H1 (cell line): ENCODE measurements around the gene ART5. TPM values are rescaled to one million over a fixed set of nuclear protein-coding genes. Genes with fewer than 3 reads are reported as not detected.

Experiments
- CTCF ChIA-PET: fragments of 300-600 bp; sonication (Branson Sonifier 250); formaldehyde crosslinking; loops from one replicate; lab custom pipeline; 2021; ENCODE audit not compliant: partially characterized antibody; lab: Charles Lee
- POLR2A ChIA-PET: fragments of 300-600 bp; sonication (Branson Sonifier 250); formaldehyde crosslinking; loops from one replicate; lab custom pipeline; 2021; ENCODE audit warnings: inconsistent platforms; ENCODE audit not compliant: partially characterized antibody; lab: Charles Lee
- DNase-seq, 2 experiments: peaks; one replicate each; pipeline versions ENCODE4 v3.0.0 to v3.0.0-alpha.2; 2010 to 2022; ENCODE audit warnings: low spot score in 2 of 2, low read depth in 1 of 2, mixed read lengths in 1 of 2
- FAIRE-seq: peaks from 2 replicates; lab custom pipeline; 2011; peaks lifted over from hg19 to GRCh38; lab: Jason Lieb, UNC
- H2AFZ ChIP-seq: 2 replicates; pipeline ENCODE4 v1.8.1; 2012; ENCODE audit warnings: low read length, inconsistent platforms
- H2AK5ac ChIP-seq: 2 replicates; pipeline ENCODE4 v1.6.1; 2013; ENCODE audit warnings: low read depth, low read length
- H2BK120ac ChIP-seq: replicated peaks from 2 replicates; pipeline ENCODE3; 2013; ENCODE audit warnings: low read depth, low read length, inconsistent platforms
- H2BK12ac ChIP-seq: 2 replicates; pipeline ENCODE4 v1.6.1; 2013; ENCODE audit warnings: low read depth, low read length
- H2BK15ac ChIP-seq: 2 replicates; pipeline ENCODE4 v1.6.1; 2013; ENCODE audit warnings: low read length
- H2BK20ac ChIP-seq: 2 replicates; pipeline ENCODE4 v1.6.1; 2013; ENCODE audit warnings: low read length
- H2BK5ac ChIP-seq: 2 replicates; pipeline ENCODE4 v1.6.1; 2013; ENCODE audit warnings: low read depth, low read length
- H3K14ac ChIP-seq: 2 replicates; pipeline ENCODE4 v1.6.1; 2013; ENCODE audit warnings: inconsistent platforms; ENCODE audit not compliant: insufficient read length
- H3K18ac ChIP-seq: 2 replicates; pipeline ENCODE4 v1.6.1; 2013; ENCODE audit warnings: low read length; ENCODE audit errors: extremely low read depth
- H3K23ac ChIP-seq: 2 replicates; pipeline ENCODE4 v1.6.1; 2013; ENCODE audit warnings: inconsistent platforms; ENCODE audit not compliant: insufficient read length
- H3K23me2 ChIP-seq: 2 replicates; pipeline ENCODE4 v1.6.1; 2013; ENCODE audit warnings: low read depth, low read length
- H3K27ac ChIP-seq: 2 replicates; pipeline ENCODE4 v1.6.1; 2011; ENCODE audit warnings: low read depth, low read length, inconsistent platforms
- H3K27me3 ChIP-seq, 4 experiments: replicated peaks in 1 of 4; 1 replicate in 1 of 4; 2 replicates in 3 of 4; pipeline versions ENCODE4 v1.6.1 to v1.8.1; 2011 to 2013; ENCODE audit warnings: low read length in 3 of 4, mild to moderate bottlenecking in 3 of 4, inconsistent platforms in 2 of 4, mixed read lengths in 2 of 4, moderate library complexity in 1 of 4; ENCODE audit not compliant: control insufficient read depth in 3 of 4, insufficient read depth in 3 of 4; ENCODE audit errors: extremely low read depth in 1 of 4
- H3K36me3 ChIP-seq, 4 experiments: 2 replicates each; pipeline versions ENCODE4 v1.6.1 to v1.8.1; 2011 to 2013; ENCODE audit warnings: mild to moderate bottlenecking in 4 of 4, low read length in 3 of 4, moderate library complexity in 2 of 4, control low read depth in 1 of 4, inconsistent platforms in 1 of 4; ENCODE audit not compliant: insufficient read depth in 4 of 4, control insufficient read depth in 2 of 4
- H3K4ac ChIP-seq: replicated peaks from 2 replicates; pipeline ENCODE3; 2013; ENCODE audit warnings: low read length, low read depth, mixed read lengths, inconsistent platforms; ENCODE audit not compliant: insufficient read length
- H3K4me1 ChIP-seq, 4 experiments: replicated peaks in 1 of 4; 1 replicate in 1 of 4; 2 replicates in 3 of 4; pipeline versions ENCODE4 v1.6.1 to v1.8.1; 2011 to 2013; ENCODE audit warnings: low read length in 3 of 4, inconsistent platforms in 2 of 4, mixed read lengths in 1 of 4; ENCODE audit not compliant: insufficient read depth in 4 of 4, control insufficient read depth in 3 of 4
- H3K4me2 ChIP-seq, 2 experiments: 2 replicates each; pipeline versions ENCODE4 v1.6.1 to v1.8.1; 2011 to 2013; ENCODE audit warnings: low read depth in 2 of 2, low read length in 2 of 2, control low read depth in 1 of 2, inconsistent platforms in 1 of 2, mild to moderate bottlenecking in 1 of 2; ENCODE audit not compliant: insufficient read depth in 1 of 2
- H3K4me3 ChIP-seq, 4 experiments: fragments of 200-600, 300-600 bp in 1 of 4; sonication (generic), shearing (Covaris generic), sonication (Bioruptor Twin) in 1 of 4; 2 replicates each; pipeline versions ENCODE4 v1.5.1 to v1.8.1; 2011 to 2016; ENCODE audit warnings: low read length in 4 of 4, low read depth in 3 of 4, control low read depth in 2 of 4, inconsistent platforms in 2 of 4, mild to moderate bottlenecking in 2 of 4, mixed read lengths in 1 of 4, moderate library complexity in 1 of 4; ENCODE audit not compliant: insufficient read depth in 2 of 4; ENCODE audit errors: extremely low read depth in 1 of 4
- H3K56ac ChIP-seq: replicated peaks from 2 replicates; pipeline ENCODE3; 2013; ENCODE audit warnings: low read depth, mild to moderate bottlenecking, mixed read lengths, low read length, inconsistent platforms; ENCODE audit not compliant: insufficient read length
- H3K79me1 ChIP-seq: 2 replicates; pipeline ENCODE4 v1.6.1; 2013; ENCODE audit warnings: low read depth, low read length, control low read depth
- H3K79me2 ChIP-seq, 2 experiments: 2 replicates each; pipeline versions ENCODE4 v1.6.1 to v1.8.1; 2012 to 2013; ENCODE audit warnings: low read length in 2 of 2, mild to moderate bottlenecking in 2 of 2, inconsistent platforms in 1 of 2; ENCODE audit not compliant: insufficient read depth in 2 of 2, control insufficient read depth in 1 of 2
- H3K9ac ChIP-seq, 4 experiments: replicated peaks in 1 of 4; 1 replicate in 1 of 4; 2 replicates in 3 of 4; pipeline versions ENCODE4 v1.6.1 to v1.8.1; 2011 to 2013; ENCODE audit warnings: low read depth in 3 of 4, low read length in 3 of 4, control low read depth in 2 of 4, mild to moderate bottlenecking in 2 of 4, moderate library complexity in 2 of 4, inconsistent platforms in 1 of 4; ENCODE audit errors: extremely low read depth in 1 of 4
- H3K9me3 ChIP-seq, 2 experiments: 2 replicates each; pipeline versions ENCODE4 v1.6.1 to v1.8.1; 2012 to 2013; ENCODE audit warnings: mild to moderate bottlenecking in 2 of 2, moderate library complexity in 2 of 2, control low read depth in 1 of 2, inconsistent platforms in 1 of 2, low read depth in 1 of 2, low read length in 1 of 2, mixed read lengths in 1 of 2; ENCODE audit not compliant: insufficient read depth in 2 of 2
- H4K20me1 ChIP-seq, 2 experiments: replicated peaks in 1 of 2; 2 replicates each; pipeline versions ENCODE3 to v1.8.1; 2011 to 2013; ENCODE audit warnings: inconsistent platforms in 2 of 2, low read length in 2 of 2, mild to moderate bottlenecking in 1 of 2; ENCODE audit not compliant: insufficient read depth in 2 of 2, control insufficient read depth in 1 of 2
- H4K5ac ChIP-seq: 2 replicates; pipeline ENCODE4 v1.6.1; 2013; ENCODE audit warnings: low read length, low read depth, mixed read lengths, inconsistent platforms; ENCODE audit not compliant: insufficient read length
- H4K8ac ChIP-seq: 2 replicates; pipeline ENCODE4 v1.8.0; 2013; ENCODE audit warnings: mild to moderate bottlenecking, moderate library complexity, low read length, inconsistent platforms; ENCODE audit not compliant: insufficient read depth; ENCODE audit errors: extremely low read depth
- H4K91ac ChIP-seq: replicated peaks from 2 replicates; pipeline ENCODE3; 2013; ENCODE audit warnings: low read length, mixed read lengths, inconsistent platforms; ENCODE audit not compliant: insufficient read length
- CREB1 ChIP-seq: IDR thresholded peaks from 2 replicates; pipeline ENCODE4 v1.6.1; 2012; ENCODE audit warnings: inconsistent platforms
- KDM5A ChIP-seq: fragments of 200-600 bp; IDR thresholded peaks from 2 replicates; pipeline ENCODE4 v1.7.1; 2012; ENCODE audit warnings: mild to moderate bottlenecking, low read length, inconsistent platforms, mixed read lengths
- WGBS, 2 experiments: shearing (Covaris generic) in 1 of 2; methylation state at CpG; one replicate each; pipeline versions ENCODE4 v1.1.6 to v1.1.7; 2013 to 2015; ENCODE audit warnings: low lambda C conversion rate in 2 of 2, mixed read lengths in 2 of 2, inconsistent platforms in 1 of 2, low coverage in 1 of 2, missing lambda C conversion rate in 1 of 2; ENCODE audit not compliant: insufficient replicate concordance in 2 of 2, insufficient coverage in 1 of 2, insufficient read length in 1 of 2; ENCODE audit errors: extremely low coverage in 1 of 2, missing lambda C conversion rate in 1 of 2; 5-methylcytosine and 5-hydroxymethylcytosine counted together
- polyA plus RNA-seq, 7 experiments: library from polyadenylated mRNA; depleted of rRNA in 3 of 7; stranded (reverse) in 5 of 7; unstranded in 2 of 7; fragments of >200 nt in 5 of 7; fragments of 200-250 nt in 2 of 7; gene quantifications; 1 replicate in 5 of 7; 2 replicates in 1 of 7; 4 replicates in 1 of 7; pipeline versions ENCODE4 v1.2.1 to v1.2.3, GENCODE V29; 2011 to 2013; ENCODE audit warnings: missing spikeins in 2 of 7, mixed read lengths in 2 of 7
- total RNA-seq: library from RNA; stranded (reverse); fragmentation: NEBNext Ultra II Directional; extraction: Animal tissue kit (Norgen Biotek cat#: 25700); gene quantifications from 2 replicates; pipeline ENCODE4 v1.2.1, GENCODE V29; 2021

The ART5 gene
- total and polyA plus RNA-seq, 2 of the 8 experiments (the other 6 are each of a cell fraction or from before 2014, with no cell fraction given) = 6.0 to 7.5 TPM

- no peaks in the 10 kb centered on the region; the same call in 1 of the 2 replicates for H3K23me2 ChIP-seq
- H2BK120ac ChIP-seq = no peak overlapping the region
- H4K20me1 ChIP-seq = no peaks in the 10 kb centered on the region
- no peak overlapping the region for H2AFZ ChIP-seq
- WGBS, 2 experiments = 86% methylated on average over 6 of the region's 6 CpGs; no CpG with 5 or more reads in 1 of the 2 experiments
- DNase-seq (no peak), FAIRE-seq (no peak)
- peak overlapping the region; percentile 61; the same call in 1 of the 2 replicates for H2BK20ac ChIP-seq
- H3K4me2 ChIP-seq = no peak overlapping the region
- 0 out of 4 replicates have a peak, but pooled peaks cover 0 to 3% of the 10 kb centered on the region in 2 experiments for H3K9me3 ChIP-seq
- H3K79me2 ChIP-seq = no peaks in the 10 kb centered on the region
- peak overlapping the region; percentile 72 for H4K8ac ChIP-seq
- H3K4me3 ChIP-seq = no peak overlapping the region
- H3K4me1 ChIP-seq = peaks cover 0 to 2% (median 0%) of the 10 kb centered on the region in 4 experiments; a peak in 3 of 7 replicates
- peak overlapping the region; percentile 82 for H2BK5ac ChIP-seq
- no peak overlapping the region for H3K23ac ChIP-seq
- no peaks in the 10 kb centered on the region for H3K79me1 ChIP-seq
- no peak overlapping the region for H3K56ac ChIP-seq
- CTCF ChIA-PET = interaction anchor here (0.5 to 1.6 kb wide), 4 partner anchors 10 to 51 kb away, joined by 3 to 4 read pairs (median 3); no protein-coding TSS in a partner anchor
- no peaks in the 10 kb centered on the region for H3K27me3 ChIP-seq
- no peak overlapping the region; the same call in 1 of the 2 replicates for H3K18ac ChIP-seq
- H2BK12ac ChIP-seq = 0 out of 2 replicates have a peak overlapping the region, but pooled peaks have one; percentile 27
- no peak overlapping the region for H3K14ac ChIP-seq
- H2BK15ac ChIP-seq = no peak overlapping the region
- POLR2A ChIA-PET = no interaction called here
- no peak overlapping the region for H2AK5ac ChIP-seq
- H4K5ac ChIP-seq = no peak overlapping the region
- no peak overlapping the region for H3K9ac ChIP-seq
- peak overlapping the region; percentile 81 for H4K91ac ChIP-seq
- H3K4ac ChIP-seq = peak overlapping the region; percentile 6
- no peak overlapping the region for H3K27ac ChIP-seq
- H3K36me3 ChIP-seq = no peaks in the 10 kb centered on the region
- TF ChIP-seq KDM5A (no peak), CREB1 (no peak)
Measured at GRCh38 chr11:3615998-3616397, 25.8 kb downstream of the ART5 start.
